Esophagus muscularis mucosa (tissue), 3 donors: ENCODE results near the gene TMC7.

Experiments
- POLR2A ChIP-seq: fragments of 450-650 bp; IDR thresholded peaks from one replicate; pipeline ENCODE4 v1.6.1; 2017; ENCODE audit warnings: antibody characterized with exemption, moderate library complexity, mild to moderate bottlenecking, low read depth
- POLR2AphosphoS5 ChIP-seq, 2 donors: sonication (generic); formaldehyde crosslinking; IDR thresholded peaks; one replicate each; pipeline ENCODE4 v1.6.1; 2017; ENCODE audit warnings: antibody characterized with exemption in 2 of 2
- TF ChIP-seq, protein P1 (sequence below), 3 experiments: fragments of 200-600 bp in 2 of 3; fragments of 450-650 bp in 1 of 3; sonication (generic) in 2 of 3; IDR thresholded peaks; one replicate each; pipeline ENCODE4 v1.5.1; 2017 to 2019; ENCODE audit warnings: antibody characterized with exemption in 3 of 3, mild to moderate bottlenecking in 2 of 3, moderate library complexity in 1 of 3

DNA sequence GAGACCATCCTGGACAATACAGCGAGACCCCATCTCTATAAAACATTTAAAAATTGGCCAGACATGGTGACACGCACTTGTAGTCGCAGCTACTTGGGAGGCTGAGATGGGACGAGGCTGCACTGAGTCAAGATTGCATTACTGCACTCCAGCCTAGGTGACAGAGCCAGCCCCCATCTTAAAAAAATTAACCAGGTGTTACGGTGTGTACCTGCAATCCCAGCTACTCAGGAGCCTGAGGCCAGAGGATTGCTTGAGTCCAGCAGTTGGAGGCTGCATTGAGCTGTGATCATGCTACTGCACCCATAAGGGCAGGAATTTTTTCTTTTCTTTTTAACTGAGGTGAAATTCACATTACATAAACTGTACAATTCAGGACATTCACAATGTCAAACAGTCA is 16.9 kb upstream of the TMC7 start:
- TF ChIP-seq, protein P1, sequence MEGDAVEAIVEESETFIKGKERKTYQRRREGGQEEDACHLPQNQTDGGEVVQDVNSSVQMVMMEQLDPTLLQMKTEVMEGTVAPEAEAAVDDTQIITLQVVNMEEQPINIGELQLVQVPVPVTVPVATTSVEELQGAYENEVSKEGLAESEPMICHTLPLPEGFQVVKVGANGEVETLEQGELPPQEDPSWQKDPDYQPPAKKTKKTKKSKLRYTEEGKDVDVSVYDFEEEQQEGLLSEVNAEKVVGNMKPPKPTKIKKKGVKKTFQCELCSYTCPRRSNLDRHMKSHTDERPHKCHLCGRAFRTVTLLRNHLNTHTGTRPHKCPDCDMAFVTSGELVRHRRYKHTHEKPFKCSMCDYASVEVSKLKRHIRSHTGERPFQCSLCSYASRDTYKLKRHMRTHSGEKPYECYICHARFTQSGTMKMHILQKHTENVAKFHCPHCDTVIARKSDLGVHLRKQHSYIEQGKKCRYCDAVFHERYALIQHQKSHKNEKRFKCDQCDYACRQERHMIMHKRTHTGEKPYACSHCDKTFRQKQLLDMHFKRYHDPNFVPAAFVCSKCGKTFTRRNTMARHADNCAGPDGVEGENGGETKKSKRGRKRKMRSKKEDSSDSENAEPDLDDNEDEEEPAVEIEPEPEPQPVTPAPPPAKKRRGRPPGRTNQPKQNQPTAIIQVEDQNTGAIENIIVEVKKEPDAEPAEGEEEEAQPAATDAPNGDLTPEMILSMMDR (IDR thresholded peaks at IDR 0.05), result no peak
- TF ChIP-seq POLR2A (no peak), POLR2AphosphoS5 (IDR thresholded peaks at IDR 0.05) (no peak)
